HG02759 (cell line): Measurements from ENCODE around the gene CKLF.

Experiments
- ATAC-seq: cut with Tn5 transposase; IDR thresholded peaks from one replicate; pipeline ENCODE4 v1.9.1; 2021; ENCODE audit warnings: mild to moderate bottlenecking, moderate library complexity; ENCODE audit not compliant: unreplicated experiment

Gene CKLF

DNA sequence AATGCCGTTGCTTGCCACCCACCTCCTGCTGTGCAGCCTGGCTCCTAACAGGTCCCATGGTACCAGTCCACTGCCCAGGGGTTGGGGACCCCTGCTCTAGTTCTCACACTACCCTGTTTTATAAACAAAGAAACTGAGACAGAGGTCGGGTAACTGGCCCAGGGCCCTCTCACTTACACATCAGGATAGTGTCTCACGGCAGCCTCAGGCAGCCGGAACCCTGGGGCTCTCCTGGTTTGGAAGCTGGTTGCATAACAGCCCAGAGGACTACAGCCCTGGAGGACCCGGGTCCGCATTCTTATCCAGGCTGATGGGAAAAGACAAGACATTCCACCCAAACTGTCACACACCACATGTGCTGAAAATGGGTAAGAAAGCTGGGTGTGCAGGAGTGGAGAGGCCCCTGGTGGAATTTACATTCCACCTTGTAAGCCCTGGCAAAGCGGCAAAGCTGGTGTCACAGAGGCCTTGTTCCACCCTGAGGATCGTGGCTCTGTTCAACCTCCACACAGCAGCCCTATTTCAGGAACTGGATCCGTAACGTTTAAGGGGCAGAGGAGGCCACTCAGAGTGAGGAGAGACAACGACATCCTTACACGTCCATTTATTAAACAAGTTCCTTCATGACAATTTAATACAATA lies 61.9 kb downstream of the CKLF start:
- ATAC-seq = no peak
